Measurements from ENCODE around the gene SREBF1. TPM values are rescaled to one million over a fixed set of nuclear protein-coding genes. Genes with fewer than 3 reads are reported as not detected.
A peak's percentile ranks its signal among the peaks of the same experiment; 100 is the strongest.

Gene SREBF1
- total and polyA plus RNA-seq, 2 of the 8 experiments (the other 6 are each of a cell fraction or from before 2014, with no cell fraction given): 28.6 to 70.8 TPM

- Histone ChIP-seq H3K79me1 (ENCODE audit: low read depth, low read length) (no peaks in the 10 kb centered on the region), H3K27ac (ENCODE audit: low read depth, low read length) (no peak overlapping the region), H2AK5ac (ENCODE audit: low read depth, low read length) (peak overlapping the region; percentile 82; the same call in 1 of the 2 replicates), H3K9ac (replicated peaks in 1 of 4; ENCODE audit: extremely low read depth in 1 of 4, low read depth in 3 of 4, low read length in 3 of 4) (no peak overlapping the region), H2BK12ac (ENCODE audit: low read depth, low read length) (peak overlapping the region; percentile 86; the same call in 1 of the 2 replicates), H3K36me3 (ENCODE audit: control insufficient read depth in 2 of 4, insufficient read depth in 4 of 4, low read length in 3 of 4) (no peaks in the 10 kb centered on the region), H2AFZ (ENCODE audit: low read length) (no peak overlapping the region), H3K18ac (ENCODE audit: extremely low read depth, low read length) (peak overlapping the region; percentile 27; the same call in 1 of the 2 replicates), H3K4me2 (ENCODE audit: insufficient read depth in 1 of 2, low read depth in 2 of 2, low read length in 2 of 2) (no peak overlapping the region), H3K4ac (replicated peaks; ENCODE audit: insufficient read length, low read depth, low read length) (peak overlapping the region; percentile 29), H3K4me1 (replicated peaks in 1 of 4; ENCODE audit: control insufficient read depth in 3 of 4, insufficient read depth in 4 of 4, low read length in 3 of 4) (peaks cover 0 to 30% (median 19%) of the 10 kb centered on the region in 4 experiments; a peak in 6 of 7 replicates), H4K20me1 (replicated peaks in 1 of 2; ENCODE audit: control insufficient read depth in 1 of 2, insufficient read depth in 2 of 2, low read length in 2 of 2) (peaks cover 0 to 1% of the 10 kb centered on the region in 2 experiments), H3K14ac (ENCODE audit: insufficient read length) (no peak overlapping the region), H4K8ac (ENCODE audit: extremely low read depth, insufficient read depth, low read length) (no peak overlapping the region), H3K4me3 (ENCODE audit: extremely low read depth in 1 of 4, insufficient read depth in 2 of 4, low read depth in 3 of 4, low read length in 4 of 4) (no peak overlapping the region), H3K23ac (ENCODE audit: insufficient read length) (no peak overlapping the region), H2BK15ac (ENCODE audit: low read length) (peak overlapping the region; percentile 95; the same call in 1 of the 2 replicates), H3K9me3 (ENCODE audit: insufficient read depth in 2 of 2, low read depth in 1 of 2, low read length in 1 of 2) (no peaks in the 10 kb centered on the region), H4K5ac (ENCODE audit: insufficient read length, low read depth, low read length) (no peak overlapping the region), H2BK120ac (replicated peaks; ENCODE audit: low read depth, low read length) (no peak overlapping the region), H3K79me2 (ENCODE audit: control insufficient read depth in 1 of 2, insufficient read depth in 2 of 2, low read length in 2 of 2) (no peaks in the 10 kb centered on the region), H3K23me2 (ENCODE audit: low read depth, low read length) (no peaks in the 10 kb centered on the region), H2BK20ac (ENCODE audit: low read length) (peak overlapping the region; percentile 82; the same call in 1 of the 2 replicates), H3K56ac (replicated peaks; ENCODE audit: insufficient read length, low read depth, low read length) (no peak overlapping the region), H4K91ac (replicated peaks; ENCODE audit: insufficient read length, low read length) (no peak overlapping the region), H2BK5ac (ENCODE audit: low read depth, low read length) (peak overlapping the region; percentile 49; the same call in 1 of the 2 replicates), H3K27me3 (replicated peaks in 1 of 4; ENCODE audit: control insufficient read depth in 3 of 4, extremely low read depth in 1 of 4, insufficient read depth in 3 of 4, low read length in 3 of 4) (no peaks in the 10 kb centered on the region; a peak in 1 of 7 replicates)
- FAIRE-seq (no peak), DNase-seq (ENCODE audit: low read depth in 1 of 2, low spot score in 2 of 2) (no peak)
- ChIA-PET CTCF (ENCODE audit: partially characterized antibody) (interaction anchor here (0.5 to 5.9 kb wide), 10 partner anchors 11 to 69 kb away, joined by 3 to 44 read pairs (median 3); no protein-coding TSS in a partner anchor), POLR2A (ENCODE audit: partially characterized antibody) (interaction anchor here (0.9 to 7.6 kb wide), 6 partner anchors 9 to 36 kb away, joined by 3 to 63 read pairs (median 9); partner anchors contain the start of gene SREBF1)
- 76% methylated on average over 2 of the region's 2 CpGs; no CpG with 5 or more reads in 1 of the 2 experiments for WGBS, 2 experiments (ENCODE audit: extremely low coverage in 1 of 2, insufficient coverage in 1 of 2, insufficient read length in 1 of 2, insufficient replicate concordance in 2 of 2, low coverage in 1 of 2, low lambda C conversion rate in 2 of 2, missing lambda C conversion rate in 1 of 2)
- no peak for TF ChIP-seq CREB1 (IDR thresholded peaks at IDR 0.05)
- TF ChIP-seq NANOG (IDR thresholded peaks at IDR 0.05; ENCODE audit: insufficient read depth, low read depth, low read length, poor library complexity, severe bottlenecking): no peak
- TF ChIP-seq SP2 (IDR thresholded peaks at IDR 0.05; ENCODE audit: low read length): no peak
- no peak for TF ChIP-seq POU5F1 (IDR thresholded peaks at IDR 0.05; ENCODE audit: low read depth, low read length)
- no peak for TF ChIP-seq BRCA1 (IDR thresholded peaks at IDR 0.05; ENCODE audit: low read depth, low read length)
- TF ChIP-seq CTBP2 (IDR thresholded peaks at IDR 0.05; ENCODE audit: borderline replicate concordance, insufficient read depth, insufficient read length, low read length): no peak
- no peak for TF ChIP-seq SUZ12 (IDR thresholded peaks at IDR 0.05; ENCODE audit: low read length)
- TF ChIP-seq RBBP5 (IDR thresholded peaks at IDR 0.05; ENCODE audit: borderline replicate concordance, low read depth, low read length): no peak
- no peak for TF ChIP-seq SIN3A (conservative IDR thresholded peaks at IDR 0.05 in 1 of 2, IDR thresholded peaks at IDR 0.05 in 1 of 2; ENCODE audit: low read depth in 1 of 2, low read length in 2 of 2)
- TF ChIP-seq RXRA (IDR thresholded peaks at IDR 0.05; ENCODE audit: insufficient read depth, low read depth, low read length): no peak
- no peak for TF ChIP-seq ZNF274 (IDR thresholded peaks at IDR 0.05; ENCODE audit: borderline replicate concordance, extremely low read depth, low read length)
- TF ChIP-seq POLR2A (IDR thresholded peaks at IDR 0.05; ENCODE audit: control extremely low read depth in 1 of 2, low read depth in 2 of 2, low read length in 2 of 2): no peak
These were observed 13.1 kb upstream of the SREBF1 start for GRCh38 chr17:17849845-17850373.
